Tibial artery (tissue), 4 donors: ENCODE data around the gene DGCR6.
"Not testable (repeated sequence)": the region's sequence is repeated elsewhere in the genome, so short reads cannot be mapped to it uniquely, and the experiment has no call there.

Experiments
- DNase-seq, 2 donors: peaks; one replicate each; pipeline ENCODE4 v3.0.0-alpha.2; 2019
- H3K27ac ChIP-seq, 2 donors: fragments of 200-600 bp; sonication (generic) in 1 of 2; 1 replicate in 1 of 2; 2 replicates in 1 of 2; pipeline ENCODE4 v1.5.1; 2018 to 2019; ENCODE audit warnings: mild to moderate bottlenecking in 1 of 2
- H3K27me3 ChIP-seq, 2 donors: fragments of 200-600 bp; sonication (generic) in 1 of 2; one replicate each; pipeline versions ENCODE4 v1.5.1 to v1.6.0; 2016 to 2019
- H3K36me3 ChIP-seq, 3 donors: fragments of 200-600 bp; sonication (generic) in 2 of 3; one replicate each; pipeline ENCODE4 v1.5.1; 2016 to 2019; ENCODE audit warnings: mild to moderate bottlenecking in 2 of 3
- H3K4me1 ChIP-seq, 4 donors: fragments of 200-600 bp; sonication (generic) in 2 of 4; 1 replicate in 3 of 4; 2 replicates in 1 of 4; pipeline ENCODE4 v1.5.1; 2016 to 2019
- H3K4me3 ChIP-seq, 2 donors: fragments of 200-600 bp; sonication (generic) in 1 of 2; 1 replicate in 1 of 2; 2 replicates in 1 of 2; pipeline ENCODE4 v1.5.1; 2018 to 2019; ENCODE audit warnings: mild to moderate bottlenecking in 2 of 2
- H3K9me3 ChIP-seq, 3 donors: fragments of 200-600 bp; sonication (generic) in 1 of 3; one replicate each; pipeline ENCODE4 v1.5.1; 2016 to 2019
- intact Hi-C: fragments of 100-400 bp; cut with DNase I; formaldehyde crosslinking; loops from one replicate; pipeline ENCODE4 v1.15.0; 2023; ENCODE audit warnings: low total_unique reads
- TF ChIP-seq, protein P1 (sequence below), 2 experiments: fragments of 200-600 bp in 1 of 2; fragments of 450-650 bp in 1 of 2; IDR thresholded peaks; one replicate each; pipeline ENCODE4 v1.5.1; 2017 to 2019; ENCODE audit warnings: antibody characterized with exemption in 2 of 2, mild to moderate bottlenecking in 1 of 2, moderate library complexity in 1 of 2

DGCR6 gene

DNA sequence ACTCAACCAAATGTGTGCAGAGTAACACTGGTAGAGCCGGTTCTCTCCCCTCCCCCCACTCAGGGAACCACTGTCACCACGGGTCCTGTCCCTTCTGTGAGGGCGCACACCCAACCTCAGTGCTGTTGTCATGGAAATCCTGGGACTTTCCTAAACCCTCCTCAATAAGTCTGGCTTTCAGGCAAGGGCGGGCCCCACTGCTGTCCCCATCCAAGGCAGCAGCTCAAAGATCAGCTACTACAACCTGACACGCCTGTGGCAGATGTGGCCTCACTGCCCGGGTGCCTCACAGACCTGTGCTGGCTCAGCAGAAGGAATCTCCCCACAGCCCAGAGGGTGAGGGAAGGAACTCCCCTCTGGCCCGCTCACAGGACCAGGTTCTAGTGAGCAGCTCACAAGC, 27.8 kb downstream of the DGCR6 start:
- H3K36me3 ChIP-seq: no peaks in the 10 kb centered on the region
- no peak for DNase-seq
- TF ChIP-seq, protein P1, sequence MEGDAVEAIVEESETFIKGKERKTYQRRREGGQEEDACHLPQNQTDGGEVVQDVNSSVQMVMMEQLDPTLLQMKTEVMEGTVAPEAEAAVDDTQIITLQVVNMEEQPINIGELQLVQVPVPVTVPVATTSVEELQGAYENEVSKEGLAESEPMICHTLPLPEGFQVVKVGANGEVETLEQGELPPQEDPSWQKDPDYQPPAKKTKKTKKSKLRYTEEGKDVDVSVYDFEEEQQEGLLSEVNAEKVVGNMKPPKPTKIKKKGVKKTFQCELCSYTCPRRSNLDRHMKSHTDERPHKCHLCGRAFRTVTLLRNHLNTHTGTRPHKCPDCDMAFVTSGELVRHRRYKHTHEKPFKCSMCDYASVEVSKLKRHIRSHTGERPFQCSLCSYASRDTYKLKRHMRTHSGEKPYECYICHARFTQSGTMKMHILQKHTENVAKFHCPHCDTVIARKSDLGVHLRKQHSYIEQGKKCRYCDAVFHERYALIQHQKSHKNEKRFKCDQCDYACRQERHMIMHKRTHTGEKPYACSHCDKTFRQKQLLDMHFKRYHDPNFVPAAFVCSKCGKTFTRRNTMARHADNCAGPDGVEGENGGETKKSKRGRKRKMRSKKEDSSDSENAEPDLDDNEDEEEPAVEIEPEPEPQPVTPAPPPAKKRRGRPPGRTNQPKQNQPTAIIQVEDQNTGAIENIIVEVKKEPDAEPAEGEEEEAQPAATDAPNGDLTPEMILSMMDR (IDR thresholded peaks at IDR 0.05): no peak
- no peaks in the 10 kb centered on the region for H3K27me3 ChIP-seq
- no peaks in the 10 kb centered on the region for H3K4me1 ChIP-seq
- H3K9me3 ChIP-seq: no peaks in the 10 kb centered on the region
- intact Hi-C loops: no loop called here
- no peak overlapping the region for H3K27ac ChIP-seq
- no peak overlapping the region for H3K4me3 ChIP-seq

DNA sequence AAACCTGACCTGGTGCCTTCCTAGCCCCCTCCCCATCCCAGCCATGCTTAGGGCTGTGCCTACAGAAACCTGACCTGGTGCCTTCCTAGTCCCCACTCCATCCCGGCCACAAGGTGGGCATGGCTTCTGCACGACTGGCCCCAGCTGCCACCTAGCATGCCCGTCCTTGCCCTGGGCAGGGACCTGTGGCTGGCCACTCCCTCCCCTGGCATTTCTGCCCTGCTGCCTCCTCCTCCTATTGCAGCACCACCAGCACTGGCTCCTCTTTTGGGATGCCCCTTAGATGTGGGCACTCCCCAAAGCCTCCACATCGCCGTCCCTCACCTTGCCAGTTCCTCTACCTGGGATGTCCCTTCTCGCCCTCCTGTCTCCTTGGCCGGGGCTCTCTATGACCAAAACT, 28.6 kb downstream of the DGCR6 start:
- H3K4me1 ChIP-seq, H3K9me3 ChIP-seq, DNase-seq, H3K36me3 ChIP-seq, H3K27ac ChIP-seq, intact Hi-C loops, H3K4me3 ChIP-seq, H3K27me3 ChIP-seq: not testable (repeated sequence)

DNA sequence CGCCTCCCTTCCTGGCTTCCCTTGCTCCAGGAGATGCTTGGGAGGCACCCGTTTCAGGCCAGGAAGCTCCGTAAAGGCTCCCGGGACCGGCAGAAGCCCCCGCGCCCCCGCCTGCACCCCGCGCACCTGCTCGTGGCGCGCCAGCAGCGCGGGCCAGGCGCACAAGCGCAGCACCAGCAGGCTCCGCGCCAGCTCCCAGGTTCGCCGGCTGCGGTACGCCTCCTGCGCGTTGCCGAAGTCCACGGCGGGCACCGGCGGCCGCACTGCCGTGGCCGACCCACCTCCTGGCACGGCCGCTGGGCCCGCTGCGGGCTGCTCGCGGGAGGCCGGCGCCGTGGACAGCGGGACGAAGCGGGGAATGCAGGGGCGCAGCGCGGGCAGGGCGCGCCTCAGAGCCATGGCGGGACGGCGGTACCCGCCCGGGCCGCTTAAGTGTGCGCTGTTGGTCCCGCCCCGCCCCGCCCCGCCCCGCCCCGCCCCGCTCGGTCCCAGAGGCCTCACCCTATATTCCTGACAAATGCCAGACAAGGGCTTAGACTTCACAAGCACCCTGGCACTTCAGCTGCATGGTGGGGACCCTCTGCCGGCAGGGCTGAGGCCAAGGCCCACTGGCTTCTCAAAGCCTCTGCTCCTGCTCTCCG, 29.9 kb downstream of the DGCR6 start, which contains the start of gene PRODH:
PRODH (minus strand) TSS at position 405 of the 641 bp plus-strand sequence; CDS start at position 399, 6 bp downstream.
- intact Hi-C loops: no loop called here
- TF ChIP-seq, protein P1 (IDR thresholded peaks at IDR 0.05): no peak
- no peaks in the 10 kb centered on the region for H3K4me1 ChIP-seq

DNA sequence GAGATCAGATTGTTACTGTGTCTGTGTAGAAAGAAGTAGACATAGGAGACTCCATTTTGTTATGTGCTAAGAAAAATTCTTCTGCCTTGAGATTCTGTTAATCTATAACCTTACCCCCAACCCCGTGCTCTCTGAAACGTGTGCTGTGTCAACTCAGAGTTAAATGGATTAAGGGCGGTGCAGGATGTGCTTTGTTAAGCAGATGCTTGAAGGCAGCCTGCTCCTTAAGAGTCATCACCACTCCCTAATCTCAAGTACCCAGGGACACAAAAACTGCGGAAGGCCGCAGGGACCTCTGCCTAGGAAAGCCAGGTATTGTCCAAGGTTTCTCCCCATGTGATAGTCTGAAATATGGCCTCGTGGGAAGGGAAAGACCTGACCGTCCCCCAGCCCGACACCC, 32.6 kb downstream of the DGCR6 start:
- intact Hi-C loops, DNase-seq, H3K27ac ChIP-seq: not testable (repeated sequence)

More for the DNA sequence above, 29.9 kb downstream of the DGCR6 start, which contains the start of gene PRODH:
- no peaks in the 10 kb centered on the region for H3K36me3 ChIP-seq
- no peaks in the 10 kb centered on the region for H3K27me3 ChIP-seq
- H3K4me3 ChIP-seq: no peak within 1 kb of the TSS
- no peaks in the 10 kb centered on the region for H3K9me3 ChIP-seq
- no peak for DNase-seq
- H3K27ac ChIP-seq: no peak within 1 kb of the TSS

DNA sequence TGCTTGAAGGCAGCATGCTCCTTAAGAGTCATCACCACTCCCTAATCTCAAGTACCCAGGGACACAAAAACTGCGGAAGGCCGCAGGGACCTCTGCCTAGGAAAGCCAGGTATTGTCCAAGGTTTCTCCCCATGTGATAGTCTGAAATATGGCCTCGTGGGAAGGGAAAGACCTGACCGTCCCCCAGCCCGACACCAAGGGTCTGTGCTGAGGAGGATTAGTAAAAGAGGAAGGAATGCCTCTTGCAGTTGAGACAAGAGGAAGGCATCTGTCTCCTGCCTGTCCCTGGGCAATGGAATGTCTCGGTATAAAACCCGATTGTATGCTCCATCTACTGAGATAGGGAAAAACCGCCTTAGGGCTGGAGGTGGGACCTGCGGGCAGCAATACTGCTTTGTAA, 41.0 kb downstream of the DGCR6 start:
- H3K36me3 ChIP-seq, H3K27ac ChIP-seq, H3K4me3 ChIP-seq, H3K9me3 ChIP-seq, H3K4me1 ChIP-seq, intact Hi-C loops: not testable (repeated sequence)
- peak in 1 of 2 donors; percentile 5 for DNase-seq
- peaks cover 0 to 37% of the 10 kb centered on the region in 2 donors for H3K27me3 ChIP-seq

More for the DNA sequence above, 32.6 kb downstream of the DGCR6 start:
- H3K27me3 ChIP-seq, H3K9me3 ChIP-seq, H3K4me1 ChIP-seq, H3K4me3 ChIP-seq, H3K36me3 ChIP-seq: not testable (repeated sequence)

DNA sequence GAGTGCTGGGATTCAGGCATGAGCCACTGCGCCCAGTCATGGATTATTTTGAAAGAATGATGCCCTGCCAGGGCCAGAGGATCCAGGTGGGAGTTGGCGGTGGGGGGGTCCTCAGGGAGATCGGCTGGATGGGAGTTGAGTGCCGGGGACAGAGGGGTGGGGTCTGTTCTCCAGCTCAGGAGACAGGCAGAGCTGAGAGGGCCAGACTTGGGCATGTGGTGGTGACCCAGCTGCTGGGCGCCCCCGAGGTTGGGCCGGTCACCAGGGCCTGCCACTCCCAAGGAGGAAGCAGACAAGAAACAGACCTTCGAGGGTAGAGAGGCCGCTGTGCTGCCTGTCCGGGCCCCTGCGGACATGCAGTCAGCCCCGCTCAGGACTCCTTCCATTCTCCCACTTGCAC, 41.8 kb downstream of the DGCR6 start:
- intact Hi-C loops: no loop called here

DNA sequence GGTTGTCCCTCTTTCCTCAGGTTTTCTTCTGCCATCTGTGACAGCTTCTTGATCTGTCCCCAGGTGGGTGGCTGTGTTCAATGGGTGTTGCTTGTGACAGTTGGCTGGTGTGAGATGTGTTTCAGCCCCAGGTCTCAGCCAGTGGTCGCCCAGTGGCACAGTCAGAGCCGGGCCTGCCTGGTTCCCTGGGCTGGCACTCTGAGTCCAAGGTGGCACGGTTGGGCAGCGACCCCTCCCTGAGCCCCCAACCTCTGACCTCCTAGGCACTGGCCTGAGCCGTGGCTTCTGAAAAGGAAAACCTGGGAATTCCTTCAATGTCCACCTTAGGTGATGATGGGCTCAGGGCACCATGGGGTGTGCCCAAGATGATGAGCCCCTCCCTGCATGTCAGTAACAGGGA, 44.0 kb downstream of the DGCR6 start:
- H3K36me3 ChIP-seq: no peaks in the 10 kb centered on the region
- H3K27ac ChIP-seq: no peak overlapping the region
- H3K9me3 ChIP-seq: no peaks in the 10 kb centered on the region
- no peak overlapping the region for H3K4me3 ChIP-seq
- TF ChIP-seq, protein P1 (IDR thresholded peaks at IDR 0.05): no peak
- H3K27me3 ChIP-seq: peaks cover 0 to 49% of the 10 kb centered on the region in 2 donors
- peak in 1 of 2 donors; percentile 51 for DNase-seq
- intact Hi-C loops: no loop called here
- no peaks in the 10 kb centered on the region for H3K4me1 ChIP-seq

More for the DNA sequence above, 41.8 kb downstream of the DGCR6 start:
- H3K4me1 ChIP-seq: no peaks in the 10 kb centered on the region
- no peak overlapping the region for H3K27ac ChIP-seq
- no peaks in the 10 kb centered on the region for H3K36me3 ChIP-seq
- TF ChIP-seq, protein P1 (IDR thresholded peaks at IDR 0.05): no peak
- peak in 1 of 2 donors; percentile 51 for DNase-seq
- peaks cover 0 to 39% of the 10 kb centered on the region in 2 donors for H3K27me3 ChIP-seq
- no peak overlapping the region for H3K4me3 ChIP-seq
- no peaks in the 10 kb centered on the region for H3K9me3 ChIP-seq
